Peyer's patch (tissue), 4 donors: Measurements from ENCODE around the gene SORBS2. TPM values are rescaled to one million over a fixed set of nuclear protein-coding genes. Genes with fewer than 3 reads are reported as not detected.

ENCODE experiments used
- DNase-seq, 3 donors: peaks; one replicate each; pipeline ENCODE4 v3.0.0-alpha.2; 2017 to 2019
- H3K27ac ChIP-seq, 4 donors: fragments of 200-600 bp; sonication (generic); one replicate each; pipeline ENCODE4 v1.5.1; 2016 to 2019
- H3K27me3 ChIP-seq, 2 donors: fragments of 200-600 bp; sonication (generic); one replicate each; pipeline ENCODE4 v1.5.1; 2019
- H3K36me3 ChIP-seq, 3 donors: fragments of 200-600 bp; sonication (generic); one replicate each; pipeline ENCODE4 v1.5.1; 2016 to 2019
- H3K4me1 ChIP-seq, 4 donors: fragments of 200-600 bp; sonication (generic); one replicate each; pipeline ENCODE4 v1.5.1; 2016 to 2019
- H3K4me3 ChIP-seq, 4 donors: fragments of 200-600 bp; sonication (generic); 1 replicate in 3 of 4; 2 replicates in 1 of 4; pipeline ENCODE4 v1.5.1; 2016 to 2019; ENCODE audit warnings: mild to moderate bottlenecking in 1 of 4
- H3K9me3 ChIP-seq, 4 donors: fragments of 200-600 bp; sonication (generic); one replicate each; pipeline ENCODE4 v1.5.1; 2016 to 2019; ENCODE audit warnings: mild to moderate bottlenecking in 1 of 4
- CTCF ChIP-seq, 6 experiments: fragments of 450-650 bp in 4 of 6; fragments of 200-600 bp in 2 of 6; sonication (generic) in 1 of 6; IDR thresholded peaks; one replicate each; pipeline ENCODE4 v1.5.1; 2017 to 2019; ENCODE audit warnings: antibody characterized with exemption in 6 of 6, mild to moderate bottlenecking in 3 of 6, moderate library complexity in 1 of 6
- POLR2A ChIP-seq, 2 donors: fragments of 450-650 bp; IDR thresholded peaks; one replicate each; pipeline ENCODE4 v1.5.1; 2017; ENCODE audit warnings: antibody characterized with exemption in 2 of 2, mild to moderate bottlenecking in 2 of 2, moderate library complexity in 2 of 2
- total RNA-seq, 4 donors: library from RNA; depleted of rRNA; stranded (reverse); fragments of >200 nt; gene quantifications; one replicate each; pipeline ENCODE4 v1.1.0, GENCODE V29; 2016

The SORBS2 gene
- total RNA-seq, 4 donors from 2014 or later = 15.8 to 61.9 (median 53.0) TPM

DNA sequence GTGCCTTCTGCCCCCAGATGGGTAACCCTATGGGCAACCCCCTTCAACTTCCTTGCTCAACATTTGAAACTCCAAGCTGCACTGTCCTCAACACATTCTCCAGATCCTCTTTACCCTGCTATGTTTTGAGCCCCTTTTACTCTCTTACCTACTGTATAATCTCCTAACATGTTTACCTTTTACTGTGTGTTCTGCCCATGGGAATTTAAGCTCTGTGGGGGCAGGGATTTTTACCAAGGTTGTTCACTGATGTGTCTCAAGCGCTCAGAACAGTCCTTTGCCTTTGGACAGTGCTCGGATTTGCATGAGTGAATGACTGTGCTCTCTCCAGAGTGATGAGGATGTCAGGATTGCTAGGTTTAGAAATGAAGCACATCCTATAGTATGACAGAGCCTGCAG, 53.2 kb downstream of the SORBS2 start:
- TF ChIP-seq CTCF (IDR thresholded peaks at IDR 0.05) (no peak), POLR2A (IDR thresholded peaks at IDR 0.05) (no peak)
- Histone ChIP-seq H3K36me3 (no peaks in the 10 kb centered on the region), H3K27me3 (no peaks in the 10 kb centered on the region), H3K27ac (no peak overlapping the region), H3K4me3 (no peak overlapping the region), H3K9me3 (no peaks in the 10 kb centered on the region), H3K4me1 (no peaks in the 10 kb centered on the region)
- no peak for DNase-seq

DNA sequence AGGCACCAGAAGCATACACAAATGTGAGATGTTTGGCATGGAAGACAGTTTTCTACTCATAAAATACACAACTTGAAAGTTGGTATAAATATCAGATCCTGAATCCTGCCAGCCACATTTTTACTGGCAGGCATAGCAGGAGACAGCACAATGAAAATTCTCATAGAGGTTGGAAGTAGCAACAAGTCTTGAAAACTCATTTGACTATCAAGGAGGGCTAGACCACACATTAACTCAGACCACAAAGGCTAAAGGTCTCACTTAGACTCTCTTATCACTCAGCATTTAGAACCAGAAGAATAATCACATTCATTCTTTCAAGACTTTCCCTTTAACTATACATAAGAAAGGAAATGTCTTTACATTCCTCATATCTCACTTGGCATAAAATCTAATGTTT, 56.5 kb downstream of the SORBS2 start:
- Histone ChIP-seq H3K27ac (no peak overlapping the region), H3K4me1 (no peaks in the 10 kb centered on the region)
- no peak for DNase-seq

DNA sequence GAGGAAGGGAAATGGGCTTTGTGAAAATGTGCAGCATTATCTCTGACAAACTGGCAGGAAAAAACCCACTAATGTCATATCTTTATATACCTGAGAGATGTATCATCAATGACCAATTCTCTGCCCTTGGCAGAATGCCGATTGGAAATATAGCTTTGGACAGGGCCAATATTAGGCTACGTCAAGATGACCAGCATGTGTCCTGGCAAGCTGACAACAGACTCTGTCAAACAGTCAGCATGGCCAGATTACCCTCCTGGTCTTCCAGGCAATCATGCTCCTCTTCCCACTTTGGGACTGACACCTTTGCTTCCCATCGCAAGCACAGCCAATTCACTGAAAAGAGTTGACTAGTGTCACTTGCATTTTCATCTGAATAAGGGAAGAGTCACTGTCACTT, 57.0 kb downstream of the SORBS2 start:
- no peak overlapping the region for H3K4me3 ChIP-seq
- H3K27ac ChIP-seq = no peak overlapping the region
- H3K36me3 ChIP-seq = no peaks in the 10 kb centered on the region
- TF ChIP-seq CTCF (IDR thresholded peaks at IDR 0.05) (no peak), POLR2A (IDR thresholded peaks at IDR 0.05) (no peak)
- H3K27me3 ChIP-seq = no peaks in the 10 kb centered on the region
- no peaks in the 10 kb centered on the region for H3K4me1 ChIP-seq
- no peak for DNase-seq
- no peaks in the 10 kb centered on the region for H3K9me3 ChIP-seq

More for the DNA sequence above, 56.5 kb downstream of the SORBS2 start:
- no peaks in the 10 kb centered on the region for H3K9me3 ChIP-seq
- H3K27me3 ChIP-seq = no peaks in the 10 kb centered on the region
- H3K4me3 ChIP-seq = no peak overlapping the region
- no peaks in the 10 kb centered on the region for H3K36me3 ChIP-seq
- TF ChIP-seq CTCF (IDR thresholded peaks at IDR 0.05) (no peak), POLR2A (IDR thresholded peaks at IDR 0.05) (no peak)

- Histone ChIP-seq H3K9me3 (no peaks in the 10 kb centered on the region), H3K27me3 (no peaks in the 10 kb centered on the region), H3K36me3 (no peaks in the 10 kb centered on the region), H3K4me1 (no peaks in the 10 kb centered on the region), H3K4me3 (no peak overlapping the region), H3K27ac (no peak overlapping the region)
- no peak for DNase-seq
- TF ChIP-seq POLR2A (IDR thresholded peaks at IDR 0.05) = no peak
Measured at GRCh38 chr4:185752872-185753271, 59.1 kb downstream of the SORBS2 start.

GRCh38 chr4:185749858-185750257, 62.1 kb downstream of the SORBS2 start:
- Histone ChIP-seq H3K27me3 (no peaks in the 10 kb centered on the region), H3K27ac (no peak overlapping the region), H3K4me3 (no peak overlapping the region), H3K36me3 (no peaks in the 10 kb centered on the region), H3K4me1 (no peaks in the 10 kb centered on the region), H3K9me3 (no peaks in the 10 kb centered on the region)
- TF ChIP-seq POLR2A (IDR thresholded peaks at IDR 0.05) = no peak
- TF ChIP-seq CTCF (IDR thresholded peaks at IDR 0.05) = no peak
- DNase-seq = no peak

DNA sequence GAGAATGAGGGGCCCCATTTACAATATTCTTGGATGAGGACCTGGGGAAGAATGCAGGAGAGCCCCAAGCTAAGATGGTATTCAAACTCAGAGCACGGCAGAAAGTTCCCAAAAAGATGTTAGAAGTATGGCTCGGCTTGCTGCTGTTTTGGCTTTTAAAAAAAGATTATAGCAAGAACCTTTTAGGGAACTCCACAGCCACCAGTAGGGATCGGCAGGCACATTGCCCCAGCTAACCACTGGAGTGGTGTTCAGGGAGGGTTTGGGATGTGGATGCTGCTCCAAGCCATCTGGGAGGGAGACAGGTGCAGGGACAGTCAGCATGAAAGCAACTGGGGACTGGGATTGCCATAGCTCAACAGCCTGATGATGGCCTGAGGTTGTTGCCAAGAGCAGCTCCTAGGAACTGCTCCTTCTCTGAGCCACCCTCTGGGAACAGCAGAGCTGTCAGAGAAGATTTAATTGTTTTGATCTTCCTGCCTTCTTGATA, 63.0 kb downstream of the SORBS2 start:
- DNase-seq = no peak
- H3K9me3 ChIP-seq = no peaks in the 10 kb centered on the region
- no peak overlapping the region for H3K4me3 ChIP-seq
- H3K4me1 ChIP-seq = no peaks in the 10 kb centered on the region
- H3K27me3 ChIP-seq = no peaks in the 10 kb centered on the region
- TF ChIP-seq CTCF (IDR thresholded peaks at IDR 0.05) (no peak), POLR2A (IDR thresholded peaks at IDR 0.05) (no peak)
- no peak overlapping the region for H3K27ac ChIP-seq
- H3K36me3 ChIP-seq = no peaks in the 10 kb centered on the region
